Gastroesophageal sphincter (tissue), 3 donors: ENCODE data around the gene SYNDIG1.

Source experiments
- EP300 ChIP-seq: sonication (generic); formaldehyde crosslinking; IDR thresholded peaks from one replicate; pipeline ENCODE4 v1.6.1; 2017; ENCODE audit warnings: antibody characterized with exemption, mild to moderate bottlenecking
- POLR2AphosphoS5 ChIP-seq: sonication (generic); formaldehyde crosslinking; IDR thresholded peaks from one replicate; pipeline ENCODE4 v1.6.1; 2017; ENCODE audit warnings: antibody characterized with exemption
- TF ChIP-seq, protein P1 (sequence below), 4 experiments: fragments of 200-600 bp in 2 of 4; fragments of 450-650 bp in 2 of 4; sonication (generic) in 1 of 4; IDR thresholded peaks; one replicate each; pipeline ENCODE4 v1.5.1; 2017 to 2019; ENCODE audit warnings: antibody characterized with exemption in 4 of 4, mild to moderate bottlenecking in 2 of 4, moderate library complexity in 2 of 4

DNA sequence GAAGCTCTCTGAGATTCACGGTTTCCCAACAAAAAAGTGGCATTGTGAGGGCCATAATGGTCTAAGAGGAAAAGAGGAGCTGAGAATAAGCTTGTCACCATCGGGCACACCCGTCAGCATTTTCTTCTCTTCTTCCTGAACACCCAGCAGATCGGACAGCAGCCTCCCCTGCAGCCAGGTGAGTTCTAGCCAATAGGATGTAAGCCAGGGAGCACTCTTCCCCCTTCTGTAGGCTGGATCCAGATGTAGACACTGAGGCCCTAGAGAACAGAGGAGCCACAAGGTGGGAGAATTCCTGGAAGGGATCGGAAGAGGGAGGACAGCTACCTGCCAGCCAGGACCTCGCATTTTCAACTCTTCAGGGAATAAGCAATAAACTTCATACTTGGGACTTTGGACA, 228.0 kb downstream of the SYNDIG1 start:
- TF ChIP-seq EP300 (no peak), POLR2AphosphoS5 (no peak)
- TF ChIP-seq, protein P1, sequence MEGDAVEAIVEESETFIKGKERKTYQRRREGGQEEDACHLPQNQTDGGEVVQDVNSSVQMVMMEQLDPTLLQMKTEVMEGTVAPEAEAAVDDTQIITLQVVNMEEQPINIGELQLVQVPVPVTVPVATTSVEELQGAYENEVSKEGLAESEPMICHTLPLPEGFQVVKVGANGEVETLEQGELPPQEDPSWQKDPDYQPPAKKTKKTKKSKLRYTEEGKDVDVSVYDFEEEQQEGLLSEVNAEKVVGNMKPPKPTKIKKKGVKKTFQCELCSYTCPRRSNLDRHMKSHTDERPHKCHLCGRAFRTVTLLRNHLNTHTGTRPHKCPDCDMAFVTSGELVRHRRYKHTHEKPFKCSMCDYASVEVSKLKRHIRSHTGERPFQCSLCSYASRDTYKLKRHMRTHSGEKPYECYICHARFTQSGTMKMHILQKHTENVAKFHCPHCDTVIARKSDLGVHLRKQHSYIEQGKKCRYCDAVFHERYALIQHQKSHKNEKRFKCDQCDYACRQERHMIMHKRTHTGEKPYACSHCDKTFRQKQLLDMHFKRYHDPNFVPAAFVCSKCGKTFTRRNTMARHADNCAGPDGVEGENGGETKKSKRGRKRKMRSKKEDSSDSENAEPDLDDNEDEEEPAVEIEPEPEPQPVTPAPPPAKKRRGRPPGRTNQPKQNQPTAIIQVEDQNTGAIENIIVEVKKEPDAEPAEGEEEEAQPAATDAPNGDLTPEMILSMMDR (IDR thresholded peaks at IDR 0.05): no peak
